LNCAP (cell line): ENCODE measurements around the gene RCCD1.

ENCODE experiments used
- TF ChIP-seq, protein P1 (sequence below): fragments of 450-650 bp; IDR thresholded peaks from 2 replicates; pipeline ENCODE4 v1.5.1; 2017; ENCODE audit warnings: mild to moderate bottlenecking

Gene RCCD1

GRCh38 chr15:90960298-90961091, 5.8 kb downstream of the RCCD1 start:
- TF ChIP-seq, protein P1, sequence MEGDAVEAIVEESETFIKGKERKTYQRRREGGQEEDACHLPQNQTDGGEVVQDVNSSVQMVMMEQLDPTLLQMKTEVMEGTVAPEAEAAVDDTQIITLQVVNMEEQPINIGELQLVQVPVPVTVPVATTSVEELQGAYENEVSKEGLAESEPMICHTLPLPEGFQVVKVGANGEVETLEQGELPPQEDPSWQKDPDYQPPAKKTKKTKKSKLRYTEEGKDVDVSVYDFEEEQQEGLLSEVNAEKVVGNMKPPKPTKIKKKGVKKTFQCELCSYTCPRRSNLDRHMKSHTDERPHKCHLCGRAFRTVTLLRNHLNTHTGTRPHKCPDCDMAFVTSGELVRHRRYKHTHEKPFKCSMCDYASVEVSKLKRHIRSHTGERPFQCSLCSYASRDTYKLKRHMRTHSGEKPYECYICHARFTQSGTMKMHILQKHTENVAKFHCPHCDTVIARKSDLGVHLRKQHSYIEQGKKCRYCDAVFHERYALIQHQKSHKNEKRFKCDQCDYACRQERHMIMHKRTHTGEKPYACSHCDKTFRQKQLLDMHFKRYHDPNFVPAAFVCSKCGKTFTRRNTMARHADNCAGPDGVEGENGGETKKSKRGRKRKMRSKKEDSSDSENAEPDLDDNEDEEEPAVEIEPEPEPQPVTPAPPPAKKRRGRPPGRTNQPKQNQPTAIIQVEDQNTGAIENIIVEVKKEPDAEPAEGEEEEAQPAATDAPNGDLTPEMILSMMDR = no peak

GRCh38 chr15:90962021-90962420, 7.3 kb downstream of the RCCD1 start:
- TF ChIP-seq, protein P1 = no peak

GRCh38 chr15:90966262-90966661, 11.6 kb downstream of the RCCD1 start:
- TF ChIP-seq, protein P1 = no peak

DNA sequence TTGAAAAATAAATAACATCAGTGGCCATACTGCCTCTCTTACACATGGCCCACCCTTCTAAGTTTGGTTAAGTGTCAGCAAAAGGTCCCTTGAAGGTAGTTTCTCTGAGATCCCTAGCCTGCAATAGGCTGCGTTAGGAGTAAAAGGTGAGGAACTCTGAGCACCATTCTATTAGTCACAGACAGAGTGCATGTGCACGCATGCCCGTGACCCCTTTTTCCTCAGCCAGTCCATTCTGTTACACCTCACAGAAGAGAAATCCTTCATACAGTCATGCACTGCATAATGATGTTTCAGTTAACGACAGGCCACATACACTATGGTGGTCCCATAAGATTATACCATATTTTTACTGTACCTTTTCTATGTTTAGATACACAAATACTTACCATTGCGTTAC, 12.5 kb downstream of the RCCD1 start:
- TF ChIP-seq, protein P1 = no peak

DNA sequence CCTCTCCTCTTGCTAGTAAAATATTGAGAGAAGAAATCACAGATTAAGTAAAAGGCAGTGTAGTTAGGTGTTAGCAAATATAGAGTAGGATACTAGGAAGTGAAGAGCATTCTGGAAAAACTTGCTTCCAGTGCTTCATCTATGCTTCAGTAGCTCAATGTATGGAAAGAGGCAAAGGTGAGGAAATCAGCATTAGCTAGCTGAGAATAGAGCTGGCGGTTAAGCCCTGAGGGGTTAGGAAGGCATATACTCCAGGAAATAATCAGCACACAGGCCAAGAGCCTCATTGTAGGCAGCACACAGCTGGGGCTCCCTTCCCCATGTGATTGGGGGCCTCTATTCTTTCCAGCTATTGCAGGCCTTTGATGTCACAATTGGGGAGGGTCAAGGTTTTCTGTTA, 13.8 kb downstream of the RCCD1 start:
- TF ChIP-seq, protein P1 = no peak

- TF ChIP-seq, protein P1 = no peak
Measured at GRCh38 chr15:90970274-90970673, 15.6 kb downstream of the RCCD1 start.

DNA sequence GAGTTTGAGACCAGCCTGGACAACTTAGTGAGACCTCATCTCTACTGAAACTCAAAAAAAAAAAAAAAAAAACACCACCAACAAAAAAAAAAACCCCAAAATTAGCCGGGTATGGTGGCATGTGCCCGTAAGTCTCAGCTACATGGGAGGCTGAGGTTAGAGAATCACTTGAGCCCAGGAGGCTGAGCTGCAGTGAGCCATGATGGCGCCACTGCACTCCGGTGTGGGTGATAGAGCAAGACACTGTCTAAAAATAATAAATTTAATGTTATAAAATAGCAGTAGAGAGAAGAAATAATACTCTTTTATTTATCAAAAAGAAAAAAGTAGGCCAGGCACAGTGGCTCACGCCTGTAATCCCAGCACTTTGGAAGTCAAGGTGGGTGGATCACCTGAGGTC, 17.4 kb downstream of the RCCD1 start:
- TF ChIP-seq, protein P1 = no peak
